GM12878 (cell line): Measurements from ENCODE around the gene BTG2. TPM values are rescaled to one million over a fixed set of nuclear protein-coding genes. Genes with fewer than 3 reads are reported as not detected.

Experiments used
- BHLHE40 ChIP-seq, 2 experiments: fragments of 450-650 bp in 1 of 2; IDR thresholded peaks; 2 replicates each; pipeline ENCODE4 v1.6.1; 2011 to 2017; ENCODE audit warnings: low read depth in 2 of 2, borderline replicate concordance in 1 of 2, improper control_type of control experiment in 1 of 2, low read length in 1 of 2, mild to moderate bottlenecking in 1 of 2
- CBFB ChIP-seq: IDR thresholded peaks from 2 replicates; pipeline ENCODE4 v1.6.1; 2016; ENCODE audit warnings: antibody characterized with exemption, low read depth
- EZH2 ChIP-seq: IDR thresholded peaks from 2 replicates; pipeline ENCODE4 v1.6.1; 2012; ENCODE audit warnings: low read depth, mild to moderate bottlenecking, control low read depth, inconsistent platforms, low read length, borderline replicate concordance; ENCODE audit not compliant: control insufficient read depth
- HCFC1 ChIP-seq: fragments of 150-350 bp; IDR thresholded peaks from 2 replicates; pipeline ENCODE4 v1.6.1; 2014; ENCODE audit warnings: low read length
- JUND ChIP-seq: IDR thresholded peaks from 2 replicates; pipeline ENCODE4 v1.6.1; 2012; ENCODE audit warnings: low read depth, mild to moderate bottlenecking, low read length, improper control_type of control experiment, moderate library complexity
- KAT2A ChIP-seq: conservative IDR thresholded peaks from 2 replicates; pipeline ENCODE4 v1.6.1; 2011; ENCODE audit warnings: low read depth, low read length; ENCODE audit not compliant: control insufficient read depth
- KLF5 ChIP-seq: fragments of 450-650 bp; IDR thresholded peaks from 2 replicates; pipeline ENCODE4 v1.6.1; 2014; ENCODE audit warnings: mild to moderate bottlenecking; ENCODE audit not compliant: partially characterized antibody
- NFIC ChIP-seq: IDR thresholded peaks from 2 replicates; pipeline ENCODE4 v1.6.1; 2012; ENCODE audit warnings: low read depth, mild to moderate bottlenecking, inconsistent platforms, low read length, moderate library complexity
- NFYA ChIP-seq: IDR thresholded peaks from 2 replicates; pipeline ENCODE4 v1.6.1; 2011; ENCODE audit warnings: low read depth, mild to moderate bottlenecking, low read length, improper control_type of control experiment, borderline replicate concordance
- NR2C1 ChIP-seq: fragments of 450-650 bp; IDR thresholded peaks from 2 replicates; pipeline ENCODE4 v1.6.1; 2017; ENCODE audit warnings: antibody characterized with exemption, mild to moderate bottlenecking, moderate library complexity
- PAX8 ChIP-seq: fragments of 450-650 bp; IDR thresholded peaks from 2 replicates; pipeline ENCODE4 v1.6.1; 2017; ENCODE audit warnings: mild to moderate bottlenecking, moderate library complexity
- POLR2AphosphoS5 ChIP-seq: IDR thresholded peaks from 2 replicates; pipeline ENCODE4 v1.6.1; 2011; ENCODE audit warnings: mild to moderate bottlenecking, low read length, inconsistent platforms
- SRF ChIP-seq, 2 experiments: IDR thresholded peaks; 2 replicates each; pipeline ENCODE4 v1.6.1; 2011; ENCODE audit warnings: low read depth in 2 of 2, low read length in 2 of 2, mild to moderate bottlenecking in 1 of 2, moderate library complexity in 1 of 2
- STAT1 ChIP-seq: fragments of 450-650 bp; conservative IDR thresholded peaks from 2 replicates; pipeline ENCODE4 v1.6.1; 2014; ENCODE audit warnings: antibody characterized with exemption, mild to moderate bottlenecking
- STAT3 ChIP-seq: IDR thresholded peaks from 2 replicates; pipeline ENCODE4 v1.6.1; 2011; ENCODE audit warnings: low read depth, low read length, improper control_type of control experiment
- YBX1 ChIP-seq: fragments of 450-650 bp; IDR thresholded peaks from 2 replicates; pipeline ENCODE4 v1.6.1; 2016; ENCODE audit warnings: antibody characterized with exemption
- ZBED1 ChIP-seq: IDR thresholded peaks from 2 replicates; pipeline ENCODE4 v1.6.1; 2016; ENCODE audit warnings: borderline replicate concordance
- ZNF217 ChIP-seq: fragments of 450-650 bp; IDR thresholded peaks from 2 replicates; pipeline ENCODE4 v1.6.1; 2017; ENCODE audit warnings: antibody characterized with exemption, mild to moderate bottlenecking
- ZSCAN29 ChIP-seq: fragments of 450-650 bp; IDR thresholded peaks from 2 replicates; pipeline ENCODE4 v1.6.1; 2017; ENCODE audit warnings: mild to moderate bottlenecking, moderate library complexity
- polyA plus RNA-seq, 11 experiments: library from polyadenylated mRNA; depleted of rRNA in 4 of 11; unstranded in 6 of 11; stranded (reverse) in 5 of 11; fragments of >200 nt; fragmentation: Nextera tagmentation in 4 of 11; fragmentation: Illumina TruSeq in 1 of 11; extraction: Ambion mirVana in 4 of 11; extraction: Trizol in 1 of 11; gene quantifications; 1 replicate in 1 of 11; 2 replicates in 10 of 11; pipeline versions ENCODE4 v1.2.1 to v1.2.3, GENCODE V29; 2011 to 2016; ENCODE audit warnings: inconsistent platforms in 2 of 11, missing spikeins in 2 of 11, low read depth in 1 of 11
- total RNA-seq, 4 experiments: library from RNA; depleted of rRNA in 3 of 4; stranded (reverse); fragments of >200 nt in 3 of 4; fragmentation: Illumina TruSeq in 1 of 4; extraction: Trizol in 1 of 4; gene quantifications; 2 replicates each; pipeline versions ENCODE4 v1.2.1 to v1.2.3, GENCODE V29; 2013 to 2021
- TF ChIP-seq, protein P1 (sequence below): fragments of 450-650 bp; IDR thresholded peaks from 2 replicates; pipeline ENCODE4 v1.6.1; 2016; ENCODE audit warnings: mild to moderate bottlenecking
- TF ChIP-seq, protein P2 (sequence below): IDR thresholded peaks from 2 replicates; pipeline ENCODE4 v1.6.1; 2011; ENCODE audit warnings: borderline replicate concordance, low read depth, mild to moderate bottlenecking, moderate library complexity, low read length; ENCODE audit not compliant: insufficient read depth, poor library complexity, severe bottlenecking
- TF ChIP-seq, protein P3 (sequence below): fragments of 450-650 bp; IDR thresholded peaks from 2 replicates; pipeline ENCODE4 v1.6.1; 2016; ENCODE audit warnings: mild to moderate bottlenecking, moderate library complexity, borderline replicate concordance
- TF ChIP-seq, protein P4 (sequence below): fragments of 450-650 bp; IDR thresholded peaks from 2 replicates; pipeline ENCODE4 v1.6.1; 2016; ENCODE audit warnings: mild to moderate bottlenecking

BTG2 gene
- total and polyA plus RNA-seq, 10 of the 15 experiments (the other 5 are each of a cell fraction or from before 2014, with no cell fraction given) = 23.3 to 160 (median 98.1) TPM

DNA sequence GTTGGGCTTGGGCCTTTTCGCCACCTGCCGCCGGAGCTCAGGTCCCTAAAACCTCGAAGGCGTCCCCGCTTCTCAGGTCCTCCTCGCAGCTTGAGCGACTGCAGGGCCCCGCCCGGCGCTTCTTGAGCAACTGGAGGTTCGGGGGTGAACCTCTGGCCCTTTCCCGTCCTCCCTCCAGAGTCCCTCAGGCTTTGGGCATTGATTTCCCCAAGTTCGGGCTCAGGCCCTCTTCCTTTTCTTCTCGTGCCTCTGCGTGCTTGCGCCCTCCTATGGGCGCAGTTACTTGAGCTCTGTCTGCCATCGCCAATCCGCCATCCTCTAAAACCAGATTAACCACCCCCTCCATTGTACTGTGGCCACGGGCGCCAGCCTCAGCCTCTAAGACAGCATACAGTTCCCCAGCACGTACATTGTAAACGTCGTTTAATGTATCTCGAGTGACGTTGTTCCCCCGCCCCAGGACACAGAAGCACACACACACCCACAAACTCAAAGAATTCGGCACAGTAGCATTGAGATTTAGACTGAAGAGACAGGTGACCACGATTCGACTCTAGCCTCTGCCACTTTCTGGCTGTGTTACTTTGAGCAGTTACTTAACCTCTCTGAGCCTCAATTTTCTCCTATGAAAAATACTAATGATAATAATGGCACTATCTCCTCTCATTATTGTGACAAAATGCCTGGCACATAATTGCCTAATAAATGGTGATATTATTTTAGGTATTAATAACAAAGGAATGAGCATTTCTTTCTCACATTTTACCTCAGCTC lies 22.6 kb downstream of the BTG2 start (continued):
- TF ChIP-seq, protein P1, sequence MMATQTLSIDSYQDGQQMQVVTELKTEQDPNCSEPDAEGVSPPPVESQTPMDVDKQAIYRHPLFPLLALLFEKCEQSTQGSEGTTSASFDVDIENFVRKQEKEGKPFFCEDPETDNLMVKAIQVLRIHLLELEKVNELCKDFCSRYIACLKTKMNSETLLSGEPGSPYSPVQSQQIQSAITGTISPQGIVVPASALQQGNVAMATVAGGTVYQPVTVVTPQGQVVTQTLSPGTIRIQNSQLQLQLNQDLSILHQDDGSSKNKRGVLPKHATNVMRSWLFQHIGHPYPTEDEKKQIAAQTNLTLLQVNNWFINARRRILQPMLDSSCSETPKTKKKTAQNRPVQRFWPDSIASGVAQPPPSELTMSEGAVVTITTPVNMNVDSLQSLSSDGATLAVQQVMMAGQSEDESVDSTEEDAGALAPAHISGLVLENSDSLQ = peak; percentile 50
- TF ChIP-seq PAX8 (no peak), STAT3 (no peak), SRF (IDR thresholded peaks at IDR 0.05; ENCODE audit: low read depth in 2 of 2, low read length in 2 of 2) (no peak), KAT2A (no peak), CBFB (peak; percentile 61; the same call in 1 of the 2 replicates), KLF5 (no peak), POLR2AphosphoS5 (no peak), STAT1 (0 out of 2 replicates have a peak, but pooled peaks have one; percentile 62), JUND (no peak), ZNF217 (peak; percentile 97), YBX1 (peak; percentile 69; the same call in 1 of the 2 replicates), EZH2 (no peak), ZSCAN29 (no peak), NFYA (no peak), HCFC1 (no peak), ZBED1 (no peak), NFIC (no peak), NR2C1 (no peak), BHLHE40 (IDR thresholded peaks at IDR 0.05; ENCODE audit: borderline replicate concordance in 1 of 2, low read depth in 2 of 2, low read length in 1 of 2) (peak; percentile 31 to 56; a peak in 1 of 4 replicates)
- TF ChIP-seq, protein P2, sequence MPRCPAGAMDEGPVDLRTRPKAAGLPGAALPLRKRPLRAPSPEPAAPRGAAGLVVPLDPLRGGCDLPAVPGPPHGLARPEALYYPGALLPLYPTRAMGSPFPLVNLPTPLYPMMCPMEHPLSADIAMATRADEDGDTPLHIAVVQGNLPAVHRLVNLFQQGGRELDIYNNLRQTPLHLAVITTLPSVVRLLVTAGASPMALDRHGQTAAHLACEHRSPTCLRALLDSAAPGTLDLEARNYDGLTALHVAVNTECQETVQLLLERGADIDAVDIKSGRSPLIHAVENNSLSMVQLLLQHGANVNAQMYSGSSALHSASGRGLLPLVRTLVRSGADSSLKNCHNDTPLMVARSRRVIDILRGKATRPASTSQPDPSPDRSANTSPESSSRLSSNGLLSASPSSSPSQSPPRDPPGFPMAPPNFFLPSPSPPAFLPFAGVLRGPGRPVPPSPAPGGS = no peak
- TF ChIP-seq, protein P3, sequence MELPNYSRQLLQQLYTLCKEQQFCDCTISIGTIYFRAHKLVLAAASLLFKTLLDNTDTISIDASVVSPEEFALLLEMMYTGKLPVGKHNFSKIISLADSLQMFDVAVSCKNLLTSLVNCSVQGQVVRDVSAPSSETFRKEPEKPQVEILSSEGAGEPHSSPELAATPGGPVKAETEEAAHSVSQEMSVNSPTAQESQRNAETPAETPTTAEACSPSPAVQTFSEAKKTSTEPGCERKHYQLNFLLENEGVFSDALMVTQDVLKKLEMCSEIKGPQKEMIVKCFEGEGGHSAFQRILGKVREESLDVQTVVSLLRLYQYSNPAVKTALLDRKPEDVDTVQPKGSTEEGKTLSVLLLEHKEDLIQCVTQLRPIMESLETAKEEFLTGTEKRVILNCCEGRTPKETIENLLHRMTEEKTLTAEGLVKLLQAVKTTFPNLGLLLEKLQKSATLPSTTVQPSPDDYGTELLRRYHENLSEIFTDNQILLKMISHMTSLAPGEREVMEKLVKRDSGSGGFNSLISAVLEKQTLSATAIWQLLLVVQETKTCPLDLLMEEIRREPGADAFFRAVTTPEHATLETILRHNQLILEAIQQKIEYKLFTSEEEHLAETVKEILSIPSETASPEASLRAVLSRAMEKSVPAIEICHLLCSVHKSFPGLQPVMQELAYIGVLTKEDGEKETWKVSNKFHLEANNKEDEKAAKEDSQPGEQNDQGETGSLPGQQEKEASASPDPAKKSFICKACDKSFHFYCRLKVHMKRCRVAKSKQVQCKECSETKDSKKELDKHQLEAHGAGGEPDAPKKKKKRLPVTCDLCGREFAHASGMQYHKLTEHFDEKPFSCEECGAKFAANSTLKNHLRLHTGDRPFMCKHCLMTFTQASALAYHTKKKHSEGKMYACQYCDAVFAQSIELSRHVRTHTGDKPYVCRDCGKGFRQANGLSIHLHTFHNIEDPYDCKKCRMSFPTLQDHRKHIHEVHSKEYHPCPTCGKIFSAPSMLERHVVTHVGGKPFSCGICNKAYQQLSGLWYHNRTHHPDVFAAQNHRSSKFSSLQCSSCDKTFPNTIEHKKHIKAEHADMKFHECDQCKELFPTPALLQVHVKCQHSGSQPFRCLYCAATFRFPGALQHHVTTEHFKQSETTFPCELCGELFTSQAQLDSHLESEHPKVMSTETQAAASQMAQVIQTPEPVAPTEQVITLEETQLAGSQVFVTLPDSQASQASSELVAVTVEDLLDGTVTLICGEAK = no peak
- TF ChIP-seq, protein P4, sequence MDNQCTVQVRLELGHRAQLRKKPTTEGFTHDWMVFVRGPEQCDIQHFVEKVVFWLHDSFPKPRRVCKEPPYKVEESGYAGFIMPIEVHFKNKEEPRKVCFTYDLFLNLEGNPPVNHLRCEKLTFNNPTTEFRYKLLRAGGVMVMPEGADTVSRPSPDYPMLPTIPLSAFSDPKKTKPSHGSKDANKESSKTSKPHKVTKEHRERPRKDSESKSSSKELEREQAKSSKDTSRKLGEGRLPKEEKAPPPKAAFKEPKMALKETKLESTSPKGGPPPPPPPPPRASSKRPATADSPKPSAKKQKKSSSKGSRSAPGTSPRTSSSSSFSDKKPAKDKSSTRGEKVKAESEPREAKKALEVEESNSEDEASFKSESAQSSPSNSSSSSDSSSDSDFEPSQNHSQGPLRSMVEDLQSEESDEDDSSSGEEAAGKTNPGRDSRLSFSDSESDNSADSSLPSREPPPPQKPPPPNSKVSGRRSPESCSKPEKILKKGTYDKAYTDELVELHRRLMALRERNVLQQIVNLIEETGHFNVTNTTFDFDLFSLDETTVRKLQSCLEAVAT = peak; percentile 91
